Germinal center (tissue), 1 donor: ENCODE results near the gene RPL14.
"Not testable (repeated sequence)": the region's sequence is repeated elsewhere in the genome, so short reads cannot be mapped to it uniquely, and the experiment has no call there.

ENCODE experiments used
- DNase-seq: peaks from one replicate; pipeline ENCODE4 v3.0.0; 2012; ENCODE audit warnings: mixed read lengths, low spot score

The RPL14 gene

DNA sequence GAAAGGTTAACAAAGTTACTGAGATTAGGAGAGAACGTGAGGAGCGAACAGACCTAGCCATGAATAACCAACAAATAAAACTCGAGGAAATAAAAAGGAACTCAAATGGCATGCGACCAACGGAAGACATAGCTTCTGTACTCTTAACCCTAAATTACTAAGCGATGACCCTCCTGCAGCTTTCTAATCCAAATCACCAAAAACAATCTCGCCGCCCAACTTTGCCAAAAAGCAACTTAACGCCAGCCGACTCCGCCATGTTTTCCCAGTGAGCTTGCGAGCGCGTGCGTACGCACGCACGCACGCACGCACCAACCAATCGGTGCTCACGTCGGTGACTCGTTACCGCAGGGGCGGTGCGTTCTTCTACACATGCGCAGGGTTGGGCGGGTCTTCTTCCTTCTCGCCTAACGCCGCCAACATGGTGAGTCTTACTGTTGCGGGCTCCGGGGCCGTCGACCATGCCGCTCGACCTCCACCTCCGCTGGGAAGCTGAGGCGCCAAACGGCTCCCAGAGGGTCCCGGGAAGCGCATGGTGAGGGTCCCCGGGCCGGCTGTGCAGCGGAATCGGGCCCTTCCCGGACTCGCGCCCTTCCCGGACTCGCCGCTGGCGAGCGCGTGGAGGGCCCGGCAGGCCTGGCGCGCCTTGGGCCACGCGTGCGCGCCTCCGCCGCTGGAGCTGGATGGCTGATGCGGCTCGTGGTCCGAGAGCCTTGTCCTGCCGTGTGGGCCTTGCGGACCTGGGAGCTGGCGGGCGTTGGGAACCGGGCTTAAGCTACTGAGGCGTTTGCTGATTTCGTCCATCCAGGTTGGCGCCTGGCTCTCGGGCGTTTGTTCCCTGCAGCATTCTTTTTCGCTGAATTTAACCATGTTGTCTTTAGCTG lies at the start of gene RPL14:
Gene RPL14, plus strand, starts transcription at position 400 of the 884 bp plus-strand sequence. Its CDS starts 133 bp downstream, at position 533.
- DNase-seq = peak; percentile 94

DNA sequence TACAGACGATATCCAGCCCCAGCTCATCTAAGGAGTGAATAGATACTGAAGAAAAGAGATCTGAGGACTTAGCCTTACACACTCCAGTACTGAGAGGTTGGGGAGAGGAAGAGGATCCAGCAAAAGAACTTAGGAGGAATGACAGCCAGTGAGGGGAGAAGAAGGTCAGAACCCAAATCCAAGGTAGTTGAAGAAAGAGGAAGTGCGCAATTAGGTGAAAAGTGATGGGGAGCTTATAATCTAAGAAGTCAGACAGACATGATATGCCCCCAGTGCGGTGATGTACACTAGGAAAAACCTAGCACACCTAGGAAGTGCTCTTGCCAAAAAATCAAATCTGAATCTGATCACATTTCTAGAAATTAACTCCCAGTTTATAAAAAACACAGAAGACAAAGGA lies 49.5 kb upstream of the RPL14 start:
- no peak for DNase-seq

DNA sequence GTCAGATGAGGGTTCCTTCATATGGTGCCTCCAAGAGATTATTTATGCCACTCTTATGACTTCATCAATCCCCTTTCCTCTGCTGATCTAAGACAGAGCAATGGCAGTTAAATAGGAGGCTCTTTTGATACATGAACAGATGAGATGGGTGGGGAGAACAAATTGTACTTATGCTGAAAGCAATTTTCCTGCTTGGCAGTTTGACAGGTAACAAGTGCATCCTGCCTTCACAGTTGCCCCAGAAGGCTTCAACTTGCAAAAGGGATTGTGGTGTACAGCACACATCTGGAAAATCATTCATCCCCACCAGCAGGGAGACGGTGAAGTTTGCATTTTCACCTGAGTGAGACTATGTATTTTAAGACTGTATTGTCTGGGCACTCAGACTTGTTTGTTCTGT lies 42.9 kb upstream of the RPL14 start:
- DNase-seq = no peak

DNA sequence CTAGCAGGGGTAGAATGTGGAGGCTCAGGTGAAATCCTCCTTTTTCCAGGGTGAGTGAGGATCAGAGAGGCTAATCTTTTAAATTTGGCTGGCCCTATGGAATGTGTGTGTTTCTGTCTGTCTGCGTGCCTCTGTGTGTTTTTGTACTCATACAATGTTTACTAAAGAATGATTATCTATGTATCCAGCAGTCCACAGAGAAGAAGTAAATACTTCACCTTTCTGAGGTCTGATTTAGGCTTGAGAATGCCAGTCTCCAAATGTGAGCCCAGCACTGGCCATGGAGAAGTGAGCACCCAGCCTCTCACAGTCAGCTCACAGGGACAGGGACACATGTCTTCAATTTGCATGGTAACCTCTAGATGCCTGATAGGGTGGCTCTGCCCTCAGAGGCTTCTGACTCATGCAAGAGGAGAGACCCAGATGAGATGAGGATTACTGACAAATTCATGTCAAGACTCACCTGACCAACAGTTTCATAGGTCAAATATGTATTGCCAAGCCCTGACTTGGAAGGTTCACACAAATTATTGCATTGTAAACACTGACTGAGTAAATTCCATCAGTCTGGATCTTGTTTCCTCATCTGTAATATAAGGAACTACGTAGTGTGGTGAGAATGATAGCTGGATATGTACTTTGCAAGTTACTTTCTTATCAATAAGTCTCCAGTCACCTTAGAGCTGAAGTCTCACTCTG lies 39.1 kb upstream of the RPL14 start:
- DNase-seq = no peak

DNA sequence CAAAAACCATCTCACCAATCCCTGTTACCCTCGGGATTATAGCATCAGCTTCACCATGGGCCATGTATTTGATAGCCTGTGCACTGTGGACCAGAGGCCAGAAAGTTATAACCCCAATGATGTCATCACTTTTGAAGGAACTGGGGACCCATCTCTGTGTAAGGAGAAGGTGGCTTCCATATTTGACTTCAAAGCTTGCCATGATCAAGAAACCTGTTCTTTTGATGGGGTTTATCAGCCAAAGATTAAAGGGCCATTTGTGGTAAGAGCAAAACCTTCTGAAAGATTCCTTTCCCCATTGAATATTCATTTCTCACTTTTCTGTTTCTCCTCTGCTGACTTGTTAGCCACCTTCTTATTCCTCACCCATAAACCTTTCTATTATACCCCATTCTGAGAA lies 34.3 kb upstream of the RPL14 start:
- no peak for DNase-seq

DNA sequence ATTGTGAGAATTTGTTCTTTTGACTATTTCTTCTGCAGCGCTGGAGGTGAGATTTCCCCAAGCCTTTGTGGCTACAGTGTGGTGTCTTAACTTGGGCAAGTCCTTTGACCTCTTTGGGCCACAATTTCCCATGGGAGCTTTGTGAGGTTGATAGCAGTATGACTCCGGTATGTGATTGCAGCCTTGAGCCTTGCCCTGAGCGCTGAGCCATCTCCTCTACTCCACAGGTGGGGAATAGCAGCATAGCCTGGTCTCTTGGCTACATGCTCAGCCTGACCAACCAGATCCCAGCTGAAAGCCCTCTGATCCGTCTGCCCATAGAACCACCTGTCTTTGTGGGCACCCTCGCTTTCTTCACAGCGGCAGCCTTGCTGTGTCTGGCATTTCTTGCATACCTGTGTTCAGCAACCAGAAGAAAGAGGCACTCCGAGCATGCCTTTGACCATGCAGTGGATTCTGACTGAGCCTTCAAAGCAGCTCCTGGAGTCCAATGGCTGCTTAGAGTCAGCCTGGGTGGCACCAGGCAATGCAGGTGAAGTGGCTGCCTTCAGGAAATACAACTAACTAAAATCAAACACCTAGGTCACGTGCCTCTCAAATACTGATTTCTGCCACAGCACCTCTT lies 30.0 kb upstream of the RPL14 start:
- no peak for DNase-seq

DNA sequence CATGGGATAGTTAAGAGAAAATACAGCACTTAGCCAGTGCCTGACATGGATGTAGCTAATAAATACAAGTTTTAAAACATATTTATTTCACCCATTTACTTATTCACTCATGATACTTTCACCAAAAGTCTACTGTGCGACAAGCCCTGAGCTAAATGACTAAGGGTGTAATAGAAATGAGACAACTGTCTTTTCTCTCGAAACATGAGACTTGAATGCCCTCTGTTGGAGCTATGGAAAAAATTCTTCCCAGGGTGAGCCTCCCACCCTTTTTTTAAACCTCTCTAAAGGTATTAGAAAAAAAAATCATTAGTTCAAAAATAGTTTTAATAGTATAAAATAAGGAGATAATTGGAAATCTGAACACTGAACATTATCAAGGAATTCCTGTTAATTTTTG lies 24.3 kb upstream of the RPL14 start:
- no peak for DNase-seq

DNA sequence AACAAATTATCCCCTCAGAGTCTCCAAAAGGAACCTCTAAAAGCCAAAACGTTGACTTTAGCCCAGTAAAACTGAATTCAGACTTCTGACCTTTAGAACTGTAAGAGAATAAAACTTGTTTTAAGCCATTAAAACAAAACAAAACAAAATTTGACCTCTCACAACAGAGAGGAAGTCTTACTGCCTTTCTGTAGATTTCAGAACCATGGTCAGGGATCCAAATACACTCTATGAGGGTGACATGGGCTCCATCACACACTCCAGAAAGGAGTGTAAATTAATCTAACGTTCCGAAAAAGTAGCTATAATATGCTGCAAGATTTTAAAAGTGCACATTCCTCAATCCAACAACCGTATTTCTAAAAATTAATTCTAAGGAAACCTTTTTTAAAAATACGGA lies 19.2 kb upstream of the RPL14 start:
- no peak for DNase-seq

DNA sequence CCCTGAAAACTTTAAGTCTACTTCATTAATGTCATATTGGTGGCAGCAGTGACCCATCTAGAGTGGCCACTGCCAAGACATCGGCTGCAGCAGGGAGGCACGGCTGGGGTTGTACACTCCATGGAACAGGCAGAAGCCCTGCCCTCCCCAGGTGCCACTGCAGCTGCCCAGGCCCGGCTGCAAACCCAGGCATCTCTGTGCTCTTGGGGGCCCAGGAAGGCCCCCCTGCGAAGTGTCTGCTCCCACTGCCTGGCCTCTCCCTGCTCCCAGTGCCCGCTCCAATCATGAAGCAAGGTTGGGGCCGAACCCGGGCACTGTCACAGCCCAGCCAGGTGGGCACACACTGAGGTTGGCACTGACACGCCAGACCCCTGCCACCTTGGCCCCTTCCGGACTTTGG lies 12.1 kb upstream of the RPL14 start:
- no peak for DNase-seq

DNA sequence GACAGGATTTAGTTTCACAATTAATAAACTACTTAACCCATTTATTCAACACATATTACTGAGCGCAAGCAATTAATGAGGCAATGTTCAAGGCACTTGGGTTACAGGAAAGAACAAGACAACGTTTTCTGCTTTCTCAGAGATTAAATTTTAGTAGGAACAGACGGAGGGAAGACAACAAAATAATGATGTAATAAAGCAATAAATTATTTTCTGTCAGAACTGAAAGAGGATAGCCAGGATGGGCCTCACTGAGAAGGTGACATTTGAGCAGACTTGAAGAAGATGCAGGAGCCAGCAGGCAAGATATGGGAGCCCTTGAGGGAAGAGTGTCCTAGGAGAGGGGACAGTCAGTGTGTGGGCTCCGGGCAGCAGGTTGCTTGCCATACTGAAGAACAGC lies 11.3 kb upstream of the RPL14 start:
- DNase-seq = no peak

DNA sequence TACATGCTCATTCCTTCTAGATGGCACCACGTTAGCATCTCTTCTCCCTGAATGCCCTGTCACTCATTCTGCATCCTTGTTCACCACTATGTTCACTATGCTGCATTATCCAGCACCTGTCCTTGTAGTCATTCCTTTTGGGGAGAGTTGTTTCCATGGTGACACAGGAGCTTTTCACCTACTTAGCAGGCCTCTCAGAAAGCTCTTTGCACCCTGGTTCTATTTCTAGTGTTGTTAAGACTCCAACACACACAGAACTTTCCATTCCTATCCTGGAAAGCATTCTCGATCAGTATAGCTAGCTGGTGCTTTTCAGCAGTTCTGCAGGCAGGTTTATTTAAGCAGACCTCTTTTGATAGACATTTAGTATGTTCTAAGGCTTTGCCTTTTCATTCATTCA lies 6.7 kb upstream of the RPL14 start:
- no peak for DNase-seq

DNA sequence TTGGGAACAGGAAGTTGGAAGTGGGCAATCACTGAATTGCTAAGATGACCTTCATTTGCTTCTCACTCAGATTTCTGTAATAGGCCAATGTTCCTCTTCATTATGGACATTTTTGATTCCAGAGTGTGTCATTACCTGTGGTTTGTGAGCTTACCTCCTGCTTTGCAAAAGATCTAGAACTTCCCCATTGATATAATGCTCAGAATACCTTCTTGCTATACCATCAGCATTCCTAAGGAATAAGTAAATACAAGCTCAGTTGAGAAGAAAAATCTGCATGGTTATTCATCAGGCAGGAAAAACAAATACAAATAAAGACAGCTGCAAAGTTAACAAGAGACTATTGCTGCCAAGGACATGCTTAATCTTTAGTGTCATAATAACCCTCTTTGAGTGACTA lies 5.6 kb upstream of the RPL14 start:
- no peak for DNase-seq

DNA sequence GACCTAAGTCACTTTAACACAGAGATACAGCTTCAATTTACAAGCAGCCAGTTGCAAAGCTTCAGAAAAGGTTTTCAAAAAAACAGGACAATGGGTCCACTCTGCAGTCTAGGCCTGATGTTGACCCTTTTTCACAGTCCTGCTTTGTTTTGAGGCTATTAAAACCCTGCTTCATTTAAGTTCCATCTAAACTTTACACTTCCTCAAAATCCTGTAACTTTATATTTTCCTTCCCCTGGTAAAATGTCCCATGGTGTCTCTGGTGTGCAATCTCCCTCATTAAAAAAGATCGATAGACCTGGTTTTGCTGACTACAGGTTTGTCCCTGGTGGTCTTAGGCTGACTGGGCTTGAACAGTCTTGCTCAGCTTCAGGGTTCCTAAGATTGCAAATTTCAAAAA lies 5.1 kb upstream of the RPL14 start:
- DNase-seq = no peak

DNA sequence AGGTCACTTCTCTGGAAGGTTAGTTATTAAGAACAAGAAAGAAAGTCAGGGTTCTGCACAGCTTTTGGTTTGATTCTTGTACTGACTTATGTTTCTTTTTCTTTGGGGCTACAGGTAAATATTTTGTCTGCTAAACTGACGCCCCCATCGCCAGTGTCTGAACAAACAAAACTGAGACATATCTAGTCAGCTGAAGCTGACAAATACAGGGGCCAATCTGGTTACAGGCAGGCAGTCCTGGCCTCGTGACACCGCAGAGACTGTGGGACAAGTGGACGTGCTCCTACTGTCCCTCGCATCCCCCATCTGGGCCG lies 4.6 kb upstream of the RPL14 start:
- DNase-seq = no peak

DNA sequence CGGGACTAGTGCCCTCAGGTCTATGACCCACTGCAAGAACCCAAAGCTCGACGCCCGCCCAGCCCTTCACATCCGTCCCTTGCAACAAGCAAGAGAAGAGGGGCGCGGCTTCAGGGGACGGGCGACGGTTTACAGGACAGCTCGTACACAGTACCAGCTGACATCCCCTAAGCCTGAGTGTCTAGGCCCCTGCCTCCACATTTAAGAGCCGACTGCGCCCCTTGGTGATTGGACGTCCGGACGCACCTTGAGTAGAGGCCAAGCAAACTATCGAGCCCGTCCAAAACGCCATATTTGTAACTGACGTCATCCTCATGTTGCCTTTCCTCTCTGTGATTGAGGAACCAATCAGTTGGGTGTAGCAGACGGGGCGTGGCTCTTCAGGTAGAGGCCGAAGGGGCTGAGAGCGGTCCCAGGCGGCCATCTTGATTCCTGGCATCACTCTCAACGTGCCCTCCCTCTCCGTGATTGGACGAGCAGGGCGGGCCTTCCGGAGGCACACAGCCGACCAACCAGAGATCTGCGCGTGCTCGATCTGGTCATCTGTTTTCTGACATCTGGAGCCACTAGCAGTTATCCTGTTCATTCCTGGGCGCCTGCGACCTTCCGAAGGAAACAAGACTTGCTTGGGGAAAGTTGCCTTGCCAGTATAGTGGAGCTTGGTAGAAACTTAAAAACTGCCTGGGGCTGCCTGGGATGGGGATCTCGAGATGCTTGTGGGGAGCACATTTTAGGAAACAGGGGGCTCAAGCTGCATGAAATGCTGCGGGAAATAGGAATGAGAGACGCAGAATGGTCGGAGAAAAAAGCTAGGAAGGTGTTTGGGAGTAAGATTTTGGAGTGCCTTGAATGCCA lies 4.0 kb upstream of the RPL14 start:
- peak; percentile 97 for DNase-seq

DNA sequence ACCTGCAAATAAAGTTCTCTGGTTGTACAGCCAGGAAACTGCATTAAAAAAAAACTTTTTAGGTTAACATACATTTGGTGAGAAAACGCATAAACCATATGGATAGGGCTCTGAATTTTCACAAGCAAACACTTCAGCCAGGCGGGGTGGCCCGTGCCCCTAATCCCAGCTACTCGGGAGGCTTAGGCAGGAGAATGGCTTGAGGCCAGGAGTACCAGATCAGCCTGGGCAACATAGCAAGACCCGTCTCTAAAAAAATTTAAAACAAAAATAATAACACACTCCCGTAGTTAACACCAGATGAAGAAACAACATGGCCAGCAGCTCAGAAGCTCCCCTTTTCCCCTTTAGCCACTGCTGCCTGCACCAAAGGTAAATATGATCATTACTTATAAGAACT lies 3.2 kb upstream of the RPL14 start:
- DNase-seq = no peak

DNA sequence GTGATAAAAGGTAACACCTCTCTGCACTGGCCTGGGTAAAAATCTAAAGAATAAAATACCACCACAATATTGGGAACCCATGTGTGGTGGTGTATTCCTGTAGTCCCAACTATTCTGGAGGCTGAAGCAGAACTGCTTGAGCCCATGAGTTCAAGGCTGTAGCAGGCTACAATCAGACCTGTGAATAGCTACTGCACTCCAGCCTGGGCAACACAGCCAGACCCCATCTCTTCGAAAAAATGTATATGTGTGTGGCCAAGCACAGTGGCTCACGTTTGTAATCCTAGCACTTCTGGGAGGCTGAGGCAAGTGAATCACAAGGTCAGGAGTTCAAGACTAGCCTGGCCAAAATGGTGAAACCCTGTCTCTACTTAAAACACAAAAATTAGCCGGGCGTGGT lies 1.8 kb upstream of the RPL14 start:
- no peak for DNase-seq

DNA sequence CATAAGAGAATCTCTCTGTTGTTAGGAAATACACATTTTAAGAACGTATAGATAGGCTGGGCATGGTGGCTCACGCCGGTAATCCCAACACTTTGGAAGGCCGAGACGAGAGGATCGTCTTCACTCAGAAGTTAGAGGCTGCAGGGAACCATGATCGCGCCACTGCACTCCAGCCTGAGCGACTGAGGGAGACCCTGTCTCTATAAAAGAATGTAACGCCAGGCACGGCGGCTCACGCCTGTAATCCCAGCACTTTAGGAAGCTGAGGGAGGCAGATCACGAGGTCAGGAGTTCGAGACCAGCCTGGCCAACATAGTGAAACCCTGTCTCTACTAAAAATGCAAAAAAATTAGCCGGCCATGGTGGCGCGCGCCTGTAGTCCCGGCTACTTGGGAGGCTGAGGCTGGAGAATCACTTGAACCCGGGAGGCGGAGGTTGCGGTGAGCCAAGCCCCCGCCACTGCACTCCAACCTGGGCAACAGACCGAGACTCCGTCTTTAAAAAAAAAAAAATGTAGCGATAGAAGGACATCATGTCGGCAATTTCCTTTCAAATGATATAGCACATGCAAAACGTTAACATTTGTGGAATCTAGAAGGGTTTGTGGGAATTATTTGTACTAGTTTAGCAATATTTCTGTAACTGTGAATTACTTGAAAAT lies 730 bp upstream of the RPL14 start:
- DNase-seq = no peak

DNA sequence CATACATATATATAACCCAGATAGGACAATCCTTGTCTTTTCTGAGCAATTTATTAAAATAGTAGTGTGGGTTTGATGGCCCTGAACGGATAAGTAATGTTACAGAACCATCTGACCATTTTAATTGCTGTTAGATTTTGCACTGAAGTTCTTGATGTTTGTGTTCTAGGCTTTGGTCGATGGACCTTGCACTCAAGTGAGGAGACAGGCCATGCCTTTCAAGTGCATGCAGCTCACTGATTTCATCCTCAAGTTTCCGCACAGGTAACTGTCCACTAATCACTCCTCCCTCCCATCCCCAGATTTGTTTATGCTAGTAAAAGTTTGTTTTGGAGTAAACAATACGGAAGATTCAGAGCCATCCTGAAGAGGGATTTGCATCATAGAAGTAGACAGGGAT lies 1.3 kb downstream of the RPL14 start:
- no peak for DNase-seq

DNA sequence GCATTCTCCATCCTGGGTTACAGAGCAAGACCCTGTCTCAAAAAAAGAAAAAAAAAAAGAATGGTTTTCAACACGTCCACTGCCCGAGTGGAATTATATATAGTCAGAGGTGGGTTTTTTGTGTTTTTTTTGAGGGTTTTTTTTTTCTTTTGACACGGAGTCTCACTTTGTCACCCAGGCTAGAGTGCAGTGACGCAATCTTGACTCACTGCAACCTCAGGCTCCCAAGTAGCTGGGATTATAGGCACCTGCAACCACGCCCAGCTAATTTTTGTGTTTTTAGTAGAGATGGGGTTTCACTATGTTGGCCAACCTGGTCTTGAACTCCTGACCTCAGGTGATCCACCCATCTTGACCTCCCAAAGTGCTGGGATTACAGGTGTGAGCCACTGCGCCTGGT lies 3.3 kb downstream of the RPL14 start:
- DNase-seq = not testable (repeated sequence)

DNA sequence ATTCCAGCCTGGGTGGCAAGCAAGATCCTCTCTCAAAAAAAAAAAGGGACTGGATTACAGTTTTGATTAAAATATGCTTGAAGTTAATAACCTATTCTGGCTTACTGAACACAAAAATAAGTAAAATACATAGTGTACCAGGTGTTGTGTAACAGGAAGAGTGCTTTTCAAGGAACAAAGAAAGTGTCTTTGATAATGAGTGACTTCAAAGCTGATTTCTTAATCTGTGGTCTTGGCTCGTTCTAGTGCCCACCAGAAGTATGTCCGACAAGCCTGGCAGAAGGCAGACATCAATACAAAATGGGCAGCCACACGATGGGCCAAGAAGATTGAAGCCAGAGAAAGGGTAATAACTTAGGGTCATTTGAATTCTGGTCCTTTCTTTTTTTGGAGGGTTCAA lies 4.0 kb downstream of the RPL14 start:
- DNase-seq = no peak

DNA sequence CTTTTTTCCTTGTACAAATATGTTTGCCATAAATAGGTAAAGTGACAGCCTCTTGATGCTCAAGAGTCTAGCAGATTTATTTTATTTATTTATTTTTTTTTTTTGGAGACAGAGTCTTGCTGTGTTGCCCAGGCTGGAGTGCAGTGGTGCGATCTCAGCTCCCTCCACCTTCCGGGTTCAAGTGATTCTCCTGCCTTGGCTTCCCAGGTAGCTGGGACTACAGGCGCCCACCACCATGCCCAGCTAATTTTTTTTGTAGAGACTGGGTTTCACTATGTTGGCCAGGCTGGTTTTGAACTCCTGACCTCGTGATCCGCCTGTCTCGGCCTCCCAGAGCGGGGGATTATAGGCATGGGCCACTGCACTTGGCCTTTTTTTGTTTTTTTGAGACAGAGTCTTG lies 5.7 kb downstream of the RPL14 start:
- DNase-seq = not testable (repeated sequence)
